ENCODE results near the gene RFLNA. TPM values are rescaled to one million over a fixed set of nuclear protein-coding genes. Genes with fewer than 3 reads are reported as not detected.

The RFLNA gene
- polyA plus RNA-seq, 1 donor from 2014 or later: 9.6 TPM

DNA sequence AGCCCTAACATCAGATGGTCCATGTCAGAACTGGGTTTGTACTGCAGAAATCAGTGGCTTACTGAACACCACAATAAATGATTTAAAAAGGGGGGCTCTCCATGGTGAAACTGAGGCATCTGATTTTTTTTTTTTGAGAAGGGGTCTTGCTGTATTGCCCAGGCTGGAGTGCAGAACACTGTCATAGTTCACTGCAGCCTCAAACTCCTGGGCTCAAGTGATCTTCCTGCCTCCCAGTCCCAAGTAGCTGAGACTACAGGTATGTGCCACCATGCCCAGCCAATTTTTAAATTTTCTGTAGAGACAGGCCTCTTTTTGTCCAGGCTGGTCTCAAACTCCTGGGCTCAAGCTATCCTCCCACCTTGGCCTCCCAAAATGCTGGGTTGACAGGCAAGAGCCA, 57.4 kb downstream of the RFLNA start:
- H3F3A ChIP-seq (ENCODE audit: insufficient read depth, low read length, poor library complexity, severe bottlenecking): no peaks in the 10 kb centered on the region
- no peaks in the 10 kb centered on the region for H4K20me1 ChIP-seq (ENCODE audit: insufficient read depth)
- no peak overlapping the region for H3K4me2 ChIP-seq (ENCODE audit: low read length)
- no peaks in the 10 kb centered on the region for H3K9me3 ChIP-seq (ENCODE audit: low read length)
- TF ChIP-seq EP300 (conservative IDR thresholded peaks at IDR 0.05; ENCODE audit: poor library complexity, severe bottlenecking): no peak
- TF ChIP-seq POLR2AphosphoS5 (IDR thresholded peaks at IDR 0.05): no peak
- no peak for TF ChIP-seq RAD21 (conservative IDR thresholded peaks at IDR 0.05)
- TF ChIP-seq TAF1 (IDR thresholded peaks at IDR 0.05; ENCODE audit: low read depth): no peak
- no peak for TF ChIP-seq CTCF (IDR thresholded peaks at IDR 0.05; ENCODE audit: poor library complexity, severe bottlenecking)
- no peak for TF ChIP-seq SMC3 (conservative IDR thresholded peaks at IDR 0.05; ENCODE audit: poor library complexity)
- H3K9me2 ChIP-seq (ENCODE audit: insufficient read depth, low read length): no peaks in the 10 kb centered on the region
- no peaks in the 10 kb centered on the region for H3K27me3 ChIP-seq (ENCODE audit: insufficient read depth, low read depth, low read length)
- no peaks in the 10 kb centered on the region for H3K36me3 ChIP-seq (ENCODE audit: insufficient read depth, low read length)
- no peak overlapping the region for H3K9ac ChIP-seq (ENCODE audit: low read length)
- no peak overlapping the region for H2AFZ ChIP-seq (ENCODE audit: low read depth, low read length)
- H3K4me3 ChIP-seq (ENCODE audit: low read length): no peak overlapping the region
- H3K79me2 ChIP-seq (replicated peaks; ENCODE audit: insufficient read depth, low read length): no peaks in the 10 kb centered on the region
- H3K27ac ChIP-seq (ENCODE audit: low read length): no peak overlapping the region

- Histone ChIP-seq H3F3A (ENCODE audit: insufficient read depth, low read length, poor library complexity, severe bottlenecking) (no peaks in the 10 kb centered on the region), H3K79me2 (replicated peaks; ENCODE audit: insufficient read depth, low read length) (no peaks in the 10 kb centered on the region), H3K4me3 (ENCODE audit: low read length) (no peak overlapping the region), H3K27ac (ENCODE audit: low read length) (no peak overlapping the region), H3K36me3 (ENCODE audit: insufficient read depth, low read length) (no peaks in the 10 kb centered on the region), H3K27me3 (ENCODE audit: insufficient read depth, low read depth, low read length) (no peaks in the 10 kb centered on the region), H3K9me3 (ENCODE audit: low read length) (no peaks in the 10 kb centered on the region), H4K20me1 (ENCODE audit: insufficient read depth) (no peaks in the 10 kb centered on the region), H3K9ac (ENCODE audit: low read length) (no peak overlapping the region), H2AFZ (ENCODE audit: low read depth, low read length) (no peak overlapping the region), H3K9me2 (ENCODE audit: insufficient read depth, low read length) (no peaks in the 10 kb centered on the region), H3K4me2 (ENCODE audit: low read length) (no peak overlapping the region)
- no peak for TF ChIP-seq SMC3 (conservative IDR thresholded peaks at IDR 0.05; ENCODE audit: poor library complexity)
- TF ChIP-seq RAD21 (conservative IDR thresholded peaks at IDR 0.05): no peak
- TF ChIP-seq TAF1 (IDR thresholded peaks at IDR 0.05; ENCODE audit: low read depth): no peak
- TF ChIP-seq MXI1 (conservative IDR thresholded peaks at IDR 0.05; ENCODE audit: poor library complexity, severe bottlenecking): no peak
- no peak for TF ChIP-seq EP300 (conservative IDR thresholded peaks at IDR 0.05; ENCODE audit: poor library complexity, severe bottlenecking)
- no peak for TF ChIP-seq POLR2AphosphoS5 (IDR thresholded peaks at IDR 0.05)
- no peak for TF ChIP-seq CTCF (IDR thresholded peaks at IDR 0.05; ENCODE audit: poor library complexity, severe bottlenecking)
- no peak for TF ChIP-seq REST (IDR thresholded peaks at IDR 0.05; ENCODE audit: borderline replicate concordance)
- TF ChIP-seq EZH2 (IDR thresholded peaks at IDR 0.05; ENCODE audit: borderline replicate concordance, insufficient read depth, low read length, poor library complexity, severe bottlenecking): no peak
Measured at GRCh38 chr12:124352839-124353238, 57.9 kb downstream of the RFLNA start.
